Measurements from ENCODE around the gene HNRNPA0.

HNRNPA0 gene

GRCh38 chr5:137716337-137716736 is 37.8 kb downstream of the HNRNPA0 start:
- DNase-seq: no peak

- DNase-seq: no peak
These were observed 38.7 kb downstream of the HNRNPA0 start for GRCh38 chr5:137715456-137715855.

GRCh38 chr5:137714946-137715345 is 39.2 kb downstream of the HNRNPA0 start:
- DNase-seq: no peak

DNA sequence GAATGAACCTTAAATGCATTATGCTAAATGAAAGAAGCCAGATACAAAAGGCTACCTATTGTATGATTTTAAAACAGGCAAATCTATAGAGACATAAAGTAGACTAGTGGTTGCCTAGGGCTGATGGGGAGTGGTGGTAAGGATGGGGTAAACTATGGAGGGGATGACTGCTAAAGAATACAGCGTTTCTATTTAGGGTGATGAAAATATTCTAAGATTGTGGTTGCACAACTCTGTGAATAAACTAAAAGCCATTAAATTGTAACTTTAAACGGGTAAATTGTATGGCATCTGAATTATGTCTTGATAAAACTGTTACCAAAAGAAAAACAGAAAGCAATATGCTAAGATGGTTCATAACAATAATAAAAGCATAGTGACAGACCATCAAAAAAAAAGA is 39.7 kb downstream of the HNRNPA0 start:
- DNase-seq: no peak

GRCh38 chr5:137712139-137712667 is 42.0 kb downstream of the HNRNPA0 start:
- DNase-seq: no peak

- no peak for DNase-seq
These were observed 44.1 kb downstream of the HNRNPA0 start for GRCh38 chr5:137710086-137710485.

DNA sequence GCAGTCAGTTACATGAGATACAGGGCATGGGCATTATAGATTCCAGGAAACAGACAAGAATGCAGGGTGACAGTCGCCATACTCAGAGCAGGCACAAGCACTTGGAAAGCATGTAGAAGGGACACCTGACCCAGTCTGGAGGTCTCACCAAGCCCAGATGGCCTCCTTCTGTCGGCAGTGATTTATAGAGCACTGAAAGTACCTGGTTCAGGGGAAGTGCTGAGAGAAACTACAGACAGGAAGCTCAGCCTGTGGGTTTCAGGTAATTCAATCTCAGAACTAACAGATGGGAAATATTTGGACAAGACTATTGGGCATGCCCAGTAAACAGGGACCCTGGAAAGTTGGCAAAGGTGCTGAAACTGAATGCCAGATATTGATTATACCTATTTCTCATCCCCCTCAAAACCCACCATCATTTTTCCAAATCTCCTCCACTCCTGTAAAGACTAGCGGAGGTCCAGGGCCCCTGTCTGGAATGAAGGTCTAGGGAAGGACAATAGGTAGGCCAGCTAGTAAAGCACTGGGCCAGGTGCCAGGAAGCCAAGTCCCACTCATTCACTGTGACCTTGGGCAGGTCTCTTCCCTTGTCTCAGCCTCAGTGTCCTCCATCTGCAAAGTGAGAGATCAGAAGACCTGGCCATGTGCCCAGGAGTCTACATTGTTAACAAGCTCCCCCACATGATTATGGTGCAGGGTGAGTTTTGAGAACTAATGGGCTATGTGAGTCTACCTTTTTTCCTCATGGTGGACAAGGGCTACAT is 45.2 kb downstream of the HNRNPA0 start:
- no peak for DNase-seq

GRCh38 chr5:137708062-137708461 is 46.1 kb downstream of the HNRNPA0 start:
- DNase-seq: no peak

DNA sequence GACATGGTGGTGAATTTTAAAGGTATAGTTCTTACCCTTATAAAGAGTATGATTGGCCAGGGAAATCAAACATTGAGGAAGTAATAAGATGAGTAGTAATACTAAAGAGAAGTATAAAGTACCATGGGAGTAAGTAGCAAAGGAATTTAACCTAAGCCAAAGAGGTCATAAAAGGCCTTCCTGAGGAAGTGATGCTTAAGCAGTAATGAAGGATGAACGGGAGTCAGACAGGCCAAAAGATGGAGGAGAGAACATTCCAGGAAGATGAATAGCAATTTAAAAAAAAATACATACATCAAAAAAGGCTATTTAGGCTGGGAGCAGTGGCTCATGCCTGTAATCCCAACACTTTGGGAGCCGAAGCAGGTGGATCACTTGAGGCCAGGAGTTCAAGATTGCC is 47.3 kb downstream of the HNRNPA0 start:
- DNase-seq: no peak

DNA sequence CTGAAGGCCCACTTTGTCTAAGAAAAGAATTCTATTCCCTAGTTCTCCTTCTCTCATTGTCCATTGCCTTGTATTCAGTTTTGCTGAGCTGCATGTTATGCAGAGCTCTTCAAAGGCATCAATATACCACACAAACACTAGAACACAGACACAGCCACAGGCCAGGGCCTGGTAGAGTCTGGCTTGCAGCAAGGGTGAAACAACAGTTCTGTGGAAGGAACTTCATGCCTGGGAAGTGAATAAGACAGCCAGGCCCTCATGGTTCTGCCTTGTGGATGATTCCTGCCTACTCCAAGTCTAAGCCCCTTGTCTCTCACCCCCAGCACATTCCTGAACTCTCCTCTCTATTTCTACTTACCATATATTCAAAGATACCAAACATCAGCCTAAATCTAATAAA is 49.1 kb downstream of the HNRNPA0 start:
- DNase-seq: no peak

DNA sequence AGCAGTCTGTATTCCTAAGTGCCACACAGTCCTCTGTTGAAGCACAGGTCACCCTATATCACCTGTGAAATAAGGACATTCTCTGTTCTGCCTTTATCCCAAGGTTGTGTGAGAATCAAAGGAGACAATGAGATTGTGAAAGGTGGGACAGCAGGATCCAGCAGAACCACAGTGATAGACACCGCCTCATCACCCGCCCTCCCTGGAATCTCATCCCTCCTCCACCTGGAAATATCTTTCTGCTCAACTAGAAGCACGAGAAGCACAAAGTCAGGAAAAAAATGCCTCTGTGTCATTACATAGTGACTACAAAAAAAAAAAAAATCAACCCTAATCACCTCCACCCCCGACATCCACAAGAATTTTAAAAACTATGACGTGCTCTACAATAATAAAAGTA is 50.6 kb downstream of the HNRNPA0 start:
- no peak for DNase-seq

GRCh38 chr5:137700282-137700680 is 53.9 kb downstream of the HNRNPA0 start:
- no peak for DNase-seq

DNA sequence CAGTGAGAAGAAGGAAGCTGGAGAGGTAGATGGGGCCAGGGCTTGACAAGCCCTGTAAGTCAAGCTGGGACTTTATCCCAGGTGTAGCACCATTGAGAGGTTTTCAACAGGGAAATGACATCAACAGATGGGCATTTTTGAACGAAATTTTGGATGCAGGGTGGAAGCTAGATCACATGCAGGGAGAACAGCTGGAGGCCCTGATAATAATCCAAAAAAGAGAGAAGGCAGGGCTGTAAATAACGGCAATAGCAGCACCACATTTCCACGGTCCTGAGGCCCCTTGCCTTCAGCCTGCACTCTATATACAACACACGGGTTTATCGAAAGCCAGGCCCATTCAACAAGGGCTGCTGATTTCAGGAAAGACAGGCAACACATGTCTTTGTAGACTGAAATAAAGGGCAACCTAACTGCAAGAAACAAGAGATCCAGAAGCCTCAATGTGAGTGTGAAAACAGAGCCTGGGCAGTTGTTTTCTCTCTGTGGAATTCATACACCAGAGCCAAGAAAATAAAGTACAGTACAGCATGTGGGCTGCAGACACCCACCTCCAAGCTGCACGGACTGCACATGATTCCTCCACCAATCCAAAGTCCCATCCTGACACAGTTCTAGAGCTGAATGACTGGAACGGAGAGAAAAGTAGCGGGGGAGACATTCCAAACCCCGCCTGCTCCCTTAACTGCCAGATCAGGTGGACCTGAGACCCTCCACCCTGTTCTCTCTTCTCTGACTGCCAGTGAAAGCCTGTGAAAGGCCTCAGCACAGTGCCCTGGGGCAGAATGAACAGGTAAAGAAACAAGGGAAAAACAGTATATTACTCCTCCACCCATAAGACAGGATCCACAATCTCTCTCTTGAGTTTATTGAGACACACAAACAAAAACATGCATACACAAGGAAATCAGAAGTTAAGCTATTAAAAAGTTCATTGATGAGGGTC is 54.6 kb downstream of the HNRNPA0 start:
- no peak for DNase-seq

GRCh38 chr5:137696481-137696880 is 57.7 kb downstream of the HNRNPA0 start:
- peak; percentile 38 for DNase-seq

GRCh38 chr5:137695651-137696428 is 58.3 kb downstream of the HNRNPA0 start:
- DNase-seq: no peak

Data from activated CD8-positive, alpha-beta memory T cell treated with anti-CD3 and anti-CD28 coated beads, Interleukin-2, amount 50 U/mL, for 4 hours (primary cell).